Thoracic aorta (tissue), 2 donors: ENCODE results near the gene TSPAN14. TPM values are rescaled to one million over a fixed set of nuclear protein-coding genes. Genes with fewer than 3 reads are reported as not detected.

Source experiments
- ATAC-seq: fragments of 150-250 bp; one replicate; pipeline ENCODE4 v1.8.0; 2017; ENCODE audit warnings: low read depth; ENCODE audit not compliant: insufficient number of reproducible peaks, low FRiP score
- DNase-seq: peaks from one replicate; pipeline ENCODE4 v3.0.0-alpha.2; 2020; ENCODE audit warnings: low spot score
- H3K27ac ChIP-seq, 2 donors: fragments of 200-600 bp; sonication (generic); 1 replicate in 1 of 2; 2 replicates in 1 of 2; pipeline ENCODE4 v1.5.1; 2016; ENCODE audit warnings: mild to moderate bottlenecking in 2 of 2, moderate library complexity in 2 of 2
- H3K27me3 ChIP-seq: fragments of 200-600 bp; sonication (generic); replicated peaks from 2 replicates; pipeline ENCODE4 v1.6.0; 2016; ENCODE audit warnings: mild to moderate bottlenecking; ENCODE audit not compliant: insufficient read depth
- H3K36me3 ChIP-seq: fragments of 200-600 bp; sonication (generic); one replicate; pipeline ENCODE4 v1.5.1; 2016
- H3K4me1 ChIP-seq, 2 donors: fragments of 200-600 bp; sonication (generic); 1 replicate in 1 of 2; 2 replicates in 1 of 2; pipeline versions ENCODE4 v1.5.1 to v1.6.0; 2016; ENCODE audit warnings: low read depth in 2 of 2, mild to moderate bottlenecking in 1 of 2; ENCODE audit not compliant: control insufficient read depth in 1 of 2
- H3K4me3 ChIP-seq: fragments of 200-600 bp; sonication (generic); 2 replicates; pipeline ENCODE4 v1.5.1; 2016; ENCODE audit warnings: mild to moderate bottlenecking
- H3K9me3 ChIP-seq: fragments of 200-600 bp; sonication (generic); 2 replicates; pipeline ENCODE4 v1.5.1; 2016
- total RNA-seq, 2 donors: library from RNA; depleted of rRNA; stranded (reverse); fragments of >200 nt; gene quantifications; one replicate each; pipeline versions ENCODE4 v1.1.0 to v1.2.3, GENCODE V29; 2016
- TF ChIP-seq, protein P1 (sequence below): fragments of 200-600 bp; sonication (generic); IDR thresholded peaks from one replicate; pipeline ENCODE4 v1.5.1; 2019; ENCODE audit warnings: antibody characterized with exemption

Gene TSPAN14
- total RNA-seq, 2 donors from 2014 or later = 38.2 to 40.1 TPM

DNA sequence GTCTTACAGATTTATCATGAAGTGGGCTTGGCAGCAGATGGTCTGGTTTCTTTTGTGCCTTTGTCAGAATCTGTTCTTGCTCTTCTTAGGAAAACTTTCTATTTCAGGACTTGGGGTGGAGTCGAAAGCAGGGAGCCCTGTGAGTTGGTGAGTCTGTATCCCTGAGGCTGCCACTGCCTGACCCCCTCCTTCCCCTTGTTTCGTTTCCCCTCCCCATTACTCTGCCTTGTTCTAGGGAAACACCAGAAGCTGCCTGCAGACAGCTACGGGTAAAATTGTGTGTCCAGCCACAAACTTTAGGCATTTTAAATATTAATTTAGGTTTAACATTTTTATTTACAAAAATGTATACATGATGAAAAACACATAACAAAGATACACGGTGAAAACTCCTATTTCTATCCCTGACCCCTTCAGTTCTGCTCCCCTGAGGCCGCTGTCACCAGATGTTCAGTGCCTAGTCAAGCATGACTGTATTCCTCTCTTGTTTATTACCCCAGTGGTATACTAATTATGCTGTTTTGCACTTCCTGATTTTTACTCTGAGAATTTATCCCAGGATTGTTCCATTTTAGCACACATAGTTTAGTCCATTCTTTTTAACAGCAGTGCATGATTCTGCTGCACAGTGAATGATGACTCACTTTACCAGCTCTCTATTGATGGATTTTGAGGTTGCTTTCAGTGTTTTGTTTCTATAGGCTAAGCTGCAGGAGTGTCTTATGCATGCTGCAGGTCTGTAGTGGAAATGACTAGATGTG lies 9.1 kb downstream of the TSPAN14 start:
- Histone ChIP-seq H3K36me3 (no peaks in the 10 kb centered on the region), H3K4me1 (peaks cover 41 to 75% of the 10 kb centered on the region in 2 donors), H3K9me3 (no peaks in the 10 kb centered on the region), H3K27me3 (no peaks in the 10 kb centered on the region), H3K27ac (peak overlapping the region in 1 of 2 donors; percentile 23), H3K4me3 (peak overlapping the region; percentile 37)
- DNase-seq (no peak), ATAC-seq (no peak)
- TF ChIP-seq, protein P1, sequence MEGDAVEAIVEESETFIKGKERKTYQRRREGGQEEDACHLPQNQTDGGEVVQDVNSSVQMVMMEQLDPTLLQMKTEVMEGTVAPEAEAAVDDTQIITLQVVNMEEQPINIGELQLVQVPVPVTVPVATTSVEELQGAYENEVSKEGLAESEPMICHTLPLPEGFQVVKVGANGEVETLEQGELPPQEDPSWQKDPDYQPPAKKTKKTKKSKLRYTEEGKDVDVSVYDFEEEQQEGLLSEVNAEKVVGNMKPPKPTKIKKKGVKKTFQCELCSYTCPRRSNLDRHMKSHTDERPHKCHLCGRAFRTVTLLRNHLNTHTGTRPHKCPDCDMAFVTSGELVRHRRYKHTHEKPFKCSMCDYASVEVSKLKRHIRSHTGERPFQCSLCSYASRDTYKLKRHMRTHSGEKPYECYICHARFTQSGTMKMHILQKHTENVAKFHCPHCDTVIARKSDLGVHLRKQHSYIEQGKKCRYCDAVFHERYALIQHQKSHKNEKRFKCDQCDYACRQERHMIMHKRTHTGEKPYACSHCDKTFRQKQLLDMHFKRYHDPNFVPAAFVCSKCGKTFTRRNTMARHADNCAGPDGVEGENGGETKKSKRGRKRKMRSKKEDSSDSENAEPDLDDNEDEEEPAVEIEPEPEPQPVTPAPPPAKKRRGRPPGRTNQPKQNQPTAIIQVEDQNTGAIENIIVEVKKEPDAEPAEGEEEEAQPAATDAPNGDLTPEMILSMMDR = no peak

DNA sequence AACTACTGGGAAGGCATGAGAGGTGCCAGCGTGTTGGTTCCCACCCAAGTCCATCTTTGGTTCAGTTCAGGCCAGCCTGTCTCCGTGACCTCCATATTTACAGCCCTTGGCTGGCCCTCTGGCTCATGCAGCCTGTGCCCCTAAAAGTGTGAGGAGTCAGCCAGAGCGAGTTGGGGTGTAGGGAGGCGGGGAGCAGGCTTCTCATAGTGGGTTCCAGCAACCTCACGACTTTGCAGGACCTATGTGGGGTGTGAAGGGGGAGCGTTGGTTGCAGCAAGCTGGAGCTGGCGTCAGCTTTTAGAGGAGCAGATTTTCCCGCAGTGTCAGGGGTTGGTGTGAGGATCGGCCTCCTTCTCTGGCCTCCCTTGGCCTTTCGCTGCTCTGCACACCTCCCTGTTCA lies 9.8 kb downstream of the TSPAN14 start:
- H3K27ac ChIP-seq = no peak overlapping the region

DNA sequence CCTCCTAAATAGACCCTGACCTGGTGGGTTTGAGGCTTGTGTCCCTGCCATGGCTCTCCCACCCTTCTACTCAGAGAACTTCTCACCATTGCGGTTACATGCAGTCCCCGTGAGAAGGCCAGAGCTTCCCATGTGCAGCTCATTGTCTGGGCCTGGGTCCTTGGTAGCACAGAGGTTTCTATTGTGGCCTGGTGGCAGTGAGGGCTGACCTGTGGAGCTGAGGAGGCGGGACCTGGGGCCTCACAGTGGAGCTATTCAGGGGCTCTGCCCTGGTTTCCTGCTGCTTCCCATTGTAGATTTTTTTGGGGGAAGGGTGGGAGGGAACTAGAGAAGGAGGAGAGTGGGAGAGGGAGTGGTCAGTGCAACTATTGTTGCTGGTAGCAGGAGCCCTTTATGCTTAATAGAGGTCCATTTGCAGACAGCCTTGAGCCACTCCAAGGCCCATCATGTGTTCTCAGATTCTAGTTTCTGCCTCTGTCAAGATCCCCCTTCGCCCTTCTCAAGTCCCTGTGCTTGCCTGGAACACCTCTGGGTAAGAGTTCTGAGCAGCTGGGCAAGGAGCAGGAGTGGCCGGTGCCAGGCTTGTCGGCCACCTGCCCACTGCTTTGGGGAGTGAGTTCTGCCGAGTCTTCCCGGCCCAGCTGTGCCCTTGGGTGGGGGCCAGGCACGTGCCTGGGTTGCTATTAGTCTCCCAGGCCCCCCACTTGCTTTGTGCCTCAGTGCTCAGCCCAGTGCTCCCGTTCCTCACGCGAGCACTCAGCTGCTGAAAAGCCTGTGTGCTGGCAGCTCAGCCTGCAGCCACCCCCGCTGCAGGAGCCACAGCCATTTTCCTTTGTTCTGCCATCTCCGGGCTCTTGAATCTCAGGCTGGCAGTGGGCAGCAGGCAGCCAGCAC lies 10.7 kb downstream of the TSPAN14 start:
- Histone ChIP-seq H3K27ac (no peak overlapping the region), H3K9me3 (no peaks in the 10 kb centered on the region), H3K36me3 (no peaks in the 10 kb centered on the region), H3K4me3 (peak overlapping the region; percentile 35), H3K4me1 (peaks cover 37 to 72% of the 10 kb centered on the region in 2 donors), H3K27me3 (no peaks in the 10 kb centered on the region)
- TF ChIP-seq, protein P1 = no peak
- DNase-seq (no peak), ATAC-seq (no peak)

More for the DNA sequence above, 9.8 kb downstream of the TSPAN14 start:
- no peak for ATAC-seq
- no peaks in the 10 kb centered on the region for H3K9me3 ChIP-seq
- peaks cover 41 to 72% of the 10 kb centered on the region in 2 donors for H3K4me1 ChIP-seq
- H3K4me3 ChIP-seq = no peak overlapping the region
- DNase-seq = no peak
- TF ChIP-seq, protein P1 = no peak
- H3K27me3 ChIP-seq = no peaks in the 10 kb centered on the region
- H3K36me3 ChIP-seq = no peaks in the 10 kb centered on the region

DNA sequence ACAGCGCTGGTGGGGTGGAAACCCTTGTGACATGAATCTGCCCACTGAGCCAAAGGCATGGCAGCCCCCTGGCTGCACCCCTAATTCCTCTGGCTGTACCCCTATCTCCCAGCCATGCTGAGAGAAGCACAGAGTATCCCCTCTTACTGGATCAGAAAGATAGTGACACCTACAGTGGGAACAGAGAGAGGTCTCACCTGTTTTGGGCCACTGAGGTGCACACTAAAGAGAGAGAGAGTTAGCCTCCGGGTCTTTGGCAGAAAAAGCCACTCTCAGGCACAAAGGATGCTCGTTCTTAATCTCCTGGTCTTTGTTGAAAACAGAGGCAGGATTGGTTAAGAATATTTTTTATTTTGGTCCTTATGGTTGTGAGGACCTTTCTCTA lies 11.3 kb downstream of the TSPAN14 start:
- Histone ChIP-seq H3K4me3 (peak overlapping the region; percentile 35), H3K27me3 (no peaks in the 10 kb centered on the region), H3K4me1 (peaks cover 37 to 72% of the 10 kb centered on the region in 2 donors), H3K9me3 (no peaks in the 10 kb centered on the region), H3K36me3 (no peaks in the 10 kb centered on the region), H3K27ac (no peak overlapping the region)
- DNase-seq (no peak), ATAC-seq (no peak)
- TF ChIP-seq, protein P1 = no peak
